ENCODE measurements around the gene BARHL2.

GRCh38 chr1:90746857-90747256 is 29.8 kb upstream of the BARHL2 start:
- TF ChIP-seq CTCF (IDR thresholded peaks at IDR 0.05), result no peak
- TF ChIP-seq POLR2A (IDR thresholded peaks at IDR 0.05), result no peak

All from uterus (tissue), 2 donors.